Ascending aorta (tissue), 2 donors: ENCODE measurements around the gene TARS1. TPM values are rescaled to one million over a fixed set of nuclear protein-coding genes. Genes with fewer than 3 reads are reported as not detected.

Experiments used
- DNase-seq, 2 donors: peaks; one replicate each; pipeline ENCODE4 v3.0.0-alpha.2; 2019; ENCODE audit warnings: low spot score in 2 of 2
- H3K27ac ChIP-seq, 2 donors: fragments of 200-600 bp; sonication (generic); one replicate each; pipeline ENCODE4 v1.5.1; 2016 to 2017; ENCODE audit warnings: mild to moderate bottlenecking in 1 of 2
- H3K27me3 ChIP-seq: fragments of 200-600 bp; sonication (generic); one replicate; pipeline ENCODE4 v1.5.1; 2017
- H3K36me3 ChIP-seq, 2 donors: fragments of 200-600 bp; sonication (generic); one replicate each; pipeline ENCODE4 v1.5.1; 2016
- H3K4me1 ChIP-seq, 2 donors: fragments of 200-600 bp; sonication (generic); one replicate each; pipeline ENCODE4 v1.5.1; 2016 to 2017; ENCODE audit warnings: mild to moderate bottlenecking in 1 of 2
- H3K4me3 ChIP-seq, 2 donors: fragments of 200-600 bp; sonication (generic); one replicate each; pipeline ENCODE4 v1.5.1; 2016 to 2017; ENCODE audit warnings: mild to moderate bottlenecking in 1 of 2
- H3K9me3 ChIP-seq, 2 donors: fragments of 200-600 bp; sonication (generic); one replicate each; pipeline ENCODE4 v1.5.1; 2016
- intact Hi-C: fragments of 100-400 bp; cut with DNase I; formaldehyde crosslinking; loops from one replicate; pipeline ENCODE4 v1.15.1; 2023
- total RNA-seq: library from RNA; depleted of rRNA; stranded (reverse); fragments of >200 nt; gene quantifications from one replicate; pipeline ENCODE4 v1.1.0, GENCODE V29; 2016
- TF ChIP-seq, protein P1 (sequence below), 3 experiments: fragments of 200-600 bp in 2 of 3; fragments of 450-650 bp in 1 of 3; sonication (generic) in 2 of 3; IDR thresholded peaks; one replicate each; pipeline ENCODE4 v1.5.1; 2016 to 2019; ENCODE audit warnings: antibody characterized with exemption in 3 of 3, mild to moderate bottlenecking in 1 of 3, moderate library complexity in 1 of 3

TARS1 gene
- total RNA-seq, 1 donor from 2014 or later = 60.5 TPM

DNA sequence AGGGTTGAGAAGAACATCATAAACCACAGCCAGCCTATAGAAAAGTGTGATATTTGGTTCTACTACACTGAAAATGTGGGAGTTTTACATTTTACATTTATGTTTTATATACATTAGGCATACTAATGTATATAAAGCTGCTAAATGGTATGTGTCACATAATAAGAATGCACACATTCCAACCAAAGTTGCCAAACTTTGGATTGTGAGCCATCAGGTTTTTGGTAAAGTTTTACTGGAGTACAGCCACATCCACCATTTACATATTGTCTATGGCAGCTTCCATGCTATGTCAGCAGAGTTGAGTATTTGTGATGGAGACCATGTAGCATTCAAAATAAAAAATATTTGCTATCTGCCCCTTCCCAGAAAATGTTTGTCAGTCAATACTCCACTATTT, 23.1 kb upstream of the TARS1 start:
- H3K27ac ChIP-seq = no peak overlapping the region
- H3K4me3 ChIP-seq = no peak overlapping the region
- intact Hi-C loops = no loop called here
- TF ChIP-seq, protein P1, sequence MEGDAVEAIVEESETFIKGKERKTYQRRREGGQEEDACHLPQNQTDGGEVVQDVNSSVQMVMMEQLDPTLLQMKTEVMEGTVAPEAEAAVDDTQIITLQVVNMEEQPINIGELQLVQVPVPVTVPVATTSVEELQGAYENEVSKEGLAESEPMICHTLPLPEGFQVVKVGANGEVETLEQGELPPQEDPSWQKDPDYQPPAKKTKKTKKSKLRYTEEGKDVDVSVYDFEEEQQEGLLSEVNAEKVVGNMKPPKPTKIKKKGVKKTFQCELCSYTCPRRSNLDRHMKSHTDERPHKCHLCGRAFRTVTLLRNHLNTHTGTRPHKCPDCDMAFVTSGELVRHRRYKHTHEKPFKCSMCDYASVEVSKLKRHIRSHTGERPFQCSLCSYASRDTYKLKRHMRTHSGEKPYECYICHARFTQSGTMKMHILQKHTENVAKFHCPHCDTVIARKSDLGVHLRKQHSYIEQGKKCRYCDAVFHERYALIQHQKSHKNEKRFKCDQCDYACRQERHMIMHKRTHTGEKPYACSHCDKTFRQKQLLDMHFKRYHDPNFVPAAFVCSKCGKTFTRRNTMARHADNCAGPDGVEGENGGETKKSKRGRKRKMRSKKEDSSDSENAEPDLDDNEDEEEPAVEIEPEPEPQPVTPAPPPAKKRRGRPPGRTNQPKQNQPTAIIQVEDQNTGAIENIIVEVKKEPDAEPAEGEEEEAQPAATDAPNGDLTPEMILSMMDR (IDR thresholded peaks at IDR 0.05) = no peak
- DNase-seq = no peak
- H3K9me3 ChIP-seq = no peaks in the 10 kb centered on the region
- no peaks in the 10 kb centered on the region for H3K27me3 ChIP-seq
- H3K4me1 ChIP-seq = no peaks in the 10 kb centered on the region
- no peaks in the 10 kb centered on the region for H3K36me3 ChIP-seq

DNA sequence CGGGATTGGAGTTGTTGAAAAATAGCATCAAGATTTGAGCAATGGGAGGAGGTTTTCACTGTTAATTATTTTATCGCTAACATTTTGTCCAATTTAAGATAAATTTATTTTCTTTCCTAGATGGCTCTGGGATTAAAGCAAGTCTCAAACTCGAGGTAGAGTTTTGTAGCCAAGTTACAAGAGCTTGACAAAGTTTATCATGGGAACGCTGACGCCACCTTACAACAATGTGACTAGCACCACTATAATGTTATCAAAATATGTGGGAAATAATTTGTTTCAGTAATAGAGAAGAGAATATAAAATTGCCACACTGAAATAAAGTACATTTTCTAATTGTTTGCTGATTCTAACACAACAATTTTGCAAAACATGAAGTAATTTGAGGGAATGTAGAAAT, 19.8 kb upstream of the TARS1 start:
- no peak overlapping the region for H3K4me3 ChIP-seq
- H3K27ac ChIP-seq = no peak overlapping the region
- no peaks in the 10 kb centered on the region for H3K36me3 ChIP-seq
- intact Hi-C loops = loop anchor here (5.0 to 10.0 kb wide), 2 partner anchors 709 to 936 kb away; partner anchors contain the start of gene NPR3
- H3K27me3 ChIP-seq = no peaks in the 10 kb centered on the region
- no peaks in the 10 kb centered on the region for H3K4me1 ChIP-seq
- H3K9me3 ChIP-seq = no peaks in the 10 kb centered on the region
- TF ChIP-seq, protein P1 (IDR thresholded peaks at IDR 0.05) = no peak
- DNase-seq = no peak

DNA sequence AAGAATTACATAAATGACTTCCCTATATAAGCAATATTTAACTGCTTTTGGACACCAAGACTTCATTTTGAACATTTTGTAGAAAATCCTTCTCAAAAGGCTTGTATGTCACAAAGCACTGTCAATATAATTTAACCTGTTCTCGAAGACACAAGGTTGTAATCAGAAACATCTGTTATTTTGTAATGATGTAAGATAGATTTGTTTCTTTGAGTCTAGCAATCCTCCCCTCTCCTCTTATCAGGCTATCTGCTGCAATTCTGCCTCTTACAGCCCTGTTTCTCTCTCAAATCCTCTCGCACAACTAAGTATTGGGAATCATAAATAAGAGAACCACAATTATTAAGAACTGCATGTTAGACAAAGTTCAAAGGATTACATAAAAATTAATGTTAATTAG, 18.6 kb upstream of the TARS1 start:
- Histone ChIP-seq H3K27me3 (no peaks in the 10 kb centered on the region), H3K4me3 (no peak overlapping the region), H3K36me3 (no peaks in the 10 kb centered on the region), H3K9me3 (no peaks in the 10 kb centered on the region), H3K4me1 (no peaks in the 10 kb centered on the region), H3K27ac (no peak overlapping the region)
- intact Hi-C loops = loop anchor here (5.0 to 10.0 kb wide), 2 partner anchors 710 to 937 kb away; partner anchors contain the start of gene NPR3
- DNase-seq = no peak
- TF ChIP-seq, protein P1 (IDR thresholded peaks at IDR 0.05) = no peak

DNA sequence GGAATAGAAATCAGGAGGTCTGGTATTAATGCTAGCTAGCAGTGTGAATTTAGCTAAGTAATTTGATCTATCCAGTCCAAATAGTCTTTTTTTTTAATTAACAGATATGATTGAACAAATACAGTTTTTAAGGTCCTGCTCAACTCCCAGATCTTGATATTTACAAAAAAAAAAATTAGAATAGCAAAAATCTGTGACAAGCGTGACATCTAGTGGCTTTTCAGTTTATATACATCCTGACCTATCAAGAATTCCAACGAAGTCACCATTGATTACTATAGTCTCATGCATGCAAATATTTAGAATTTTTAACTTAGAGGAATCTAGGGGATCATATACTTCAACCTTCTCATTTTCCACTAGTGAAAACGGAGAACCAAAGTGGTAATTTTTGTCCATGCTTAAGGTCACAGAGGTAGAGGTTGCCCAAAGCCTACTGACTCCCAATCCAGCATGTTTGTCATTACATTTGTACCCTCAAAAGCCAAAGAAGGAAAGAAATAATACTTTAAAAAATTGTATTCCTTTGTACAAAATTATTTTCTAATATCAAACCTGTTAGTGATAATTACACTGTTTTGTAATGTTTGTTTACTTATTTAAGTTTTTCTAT, 17.6 kb upstream of the TARS1 start:
- DNase-seq = no peak
- Histone ChIP-seq H3K4me3 (no peak overlapping the region), H3K27me3 (no peaks in the 10 kb centered on the region), H3K36me3 (no peaks in the 10 kb centered on the region), H3K9me3 (no peaks in the 10 kb centered on the region), H3K27ac (no peak overlapping the region), H3K4me1 (no peaks in the 10 kb centered on the region)
- intact Hi-C loops = loop anchor here (5.0 to 10.0 kb wide), 2 partner anchors 711 to 938 kb away; partner anchors contain the start of gene NPR3
- TF ChIP-seq, protein P1 (IDR thresholded peaks at IDR 0.05) = peak; percentile 38 to 56 (median 55)

DNA sequence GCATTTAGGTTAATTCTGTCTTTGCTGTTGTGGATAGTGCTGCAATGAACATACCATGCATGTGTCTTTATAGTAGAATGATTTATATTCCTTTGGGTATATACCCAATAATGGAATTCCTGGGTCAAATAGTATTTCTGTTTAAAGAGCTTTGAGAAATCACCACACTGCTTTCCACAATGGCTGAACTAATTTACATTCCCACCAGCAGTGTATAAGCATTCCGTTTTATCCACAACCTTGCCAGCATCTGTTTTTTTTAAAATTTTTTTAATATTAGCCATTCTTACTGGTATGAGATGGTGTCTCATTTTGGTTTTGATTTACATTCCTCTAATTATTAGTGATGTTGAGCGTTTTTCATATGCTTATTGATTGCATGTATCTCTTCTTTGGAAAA, 15.5 kb upstream of the TARS1 start:
- Histone ChIP-seq H3K27me3 (no peaks in the 10 kb centered on the region), H3K9me3 (no peaks in the 10 kb centered on the region), H3K4me1 (no peaks in the 10 kb centered on the region), H3K36me3 (no peaks in the 10 kb centered on the region), H3K4me3 (no peak overlapping the region), H3K27ac (no peak overlapping the region)
- TF ChIP-seq, protein P1 (IDR thresholded peaks at IDR 0.05) = no peak
- intact Hi-C loops = loop anchor here (10.0 kb wide), 1 partner anchor 941 kb away; no protein-coding TSS in a partner anchor
- no peak for DNase-seq
